Activated naive CD4-positive, alpha-beta T cell treated with anti-CD3 and anti-CD28 coated beads for 36 hours (primary cell): ENCODE data around the gene RNU6-8. TPM values are rescaled to one million over a fixed set of nuclear protein-coding genes. Genes with fewer than 3 reads are reported as not detected.

Source experiments
- CTCF ChIA-PET: fragments of 350-600 bp; sonication (Branson Sonifier 250); formaldehyde crosslinking; loops from one replicate; lab custom pipeline; 2021; ENCODE audit warnings: antibody characterized with exemption; lab: Charles Lee
- DNase-seq: peaks from one replicate; pipeline ENCODE4 v3.0.0-alpha.2; 2020
- H3K27ac Mint-ChIP-seq: one replicate; pipeline ENCODE4 v1.8.0; 2021; ENCODE audit warnings: mild to moderate bottlenecking, mixed read lengths
- H3K27me3 Mint-ChIP-seq: one replicate; pipeline ENCODE4 v1.8.0; 2021; ENCODE audit warnings: low read depth, mixed read lengths
- H3K36me3 Mint-ChIP-seq: one replicate; pipeline ENCODE4 v1.8.0; 2021; ENCODE audit warnings: low read depth, mixed read lengths
- H3K4me1 Mint-ChIP-seq: one replicate; pipeline ENCODE4 v1.8.0; 2021; ENCODE audit warnings: low read depth, mixed read lengths
- H3K4me3 Mint-ChIP-seq: one replicate; pipeline ENCODE4 v1.8.0; 2021; ENCODE audit warnings: mild to moderate bottlenecking, moderate library complexity, mixed read lengths
- H3K9me3 Mint-ChIP-seq: one replicate; pipeline ENCODE4 v1.8.0; 2021; ENCODE audit warnings: mixed read lengths
- intact Hi-C: fragments of 100-400 bp; cut with micrococcal nuclease; formaldehyde crosslinking; loops from one replicate; pipeline ENCODE4 v1.15.1; 2023
- total RNA-seq, 2 experiments: library from RNA; stranded (reverse); gene quantifications; one replicate each; pipeline ENCODE4 v1.2.3, GENCODE V29; 2021

Gene RNU6-8
- total RNA-seq, 2 experiments from 2014 or later, result not detected

DNA sequence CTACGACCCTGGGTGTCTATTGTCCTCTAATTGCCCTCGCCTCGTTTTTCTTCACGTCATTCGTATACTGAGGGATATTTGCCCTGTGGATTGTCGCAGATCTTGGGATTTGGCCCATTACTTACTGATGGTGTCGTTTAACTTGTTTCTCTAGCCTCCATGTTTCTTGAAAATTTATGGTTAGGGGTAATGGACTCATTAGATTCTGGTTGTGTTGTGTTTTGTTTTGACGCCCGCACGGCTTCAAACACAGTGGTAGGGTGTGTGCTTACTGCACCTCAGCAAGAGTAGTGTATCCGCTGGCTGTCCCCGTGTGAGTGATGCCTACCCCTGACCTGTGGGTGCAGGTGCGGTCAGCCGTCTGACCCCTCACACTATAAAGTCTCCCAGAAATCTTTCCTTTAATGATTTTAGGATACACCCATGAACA, 874 bp upstream of the RNU6-8 start:
- Mint-ChIP-seq H3K27me3 (no peaks in the 10 kb centered on the region), H3K36me3 (no peaks in the 10 kb centered on the region), H3K27ac (peak overlapping the region; percentile 92), H3K4me3 (peak overlapping the region; percentile 89), H3K9me3 (no peaks in the 10 kb centered on the region), H3K4me1 (peaks cover 35% of the 10 kb centered on the region)
- peak; percentile 43 for DNase-seq
- intact Hi-C loops, result loop anchor here (1.0 to 10.0 kb wide), 13 partner anchors 11 to 1177 kb away; partner anchors contain the start of genes DTD2, HEATR5A, NPAS3 and NUBPL
- CTCF ChIA-PET, result interaction anchor here (2.0 kb wide), 1 partner anchor 50 kb away, joined by 12 read pairs; no protein-coding TSS in a partner anchor

DNA sequence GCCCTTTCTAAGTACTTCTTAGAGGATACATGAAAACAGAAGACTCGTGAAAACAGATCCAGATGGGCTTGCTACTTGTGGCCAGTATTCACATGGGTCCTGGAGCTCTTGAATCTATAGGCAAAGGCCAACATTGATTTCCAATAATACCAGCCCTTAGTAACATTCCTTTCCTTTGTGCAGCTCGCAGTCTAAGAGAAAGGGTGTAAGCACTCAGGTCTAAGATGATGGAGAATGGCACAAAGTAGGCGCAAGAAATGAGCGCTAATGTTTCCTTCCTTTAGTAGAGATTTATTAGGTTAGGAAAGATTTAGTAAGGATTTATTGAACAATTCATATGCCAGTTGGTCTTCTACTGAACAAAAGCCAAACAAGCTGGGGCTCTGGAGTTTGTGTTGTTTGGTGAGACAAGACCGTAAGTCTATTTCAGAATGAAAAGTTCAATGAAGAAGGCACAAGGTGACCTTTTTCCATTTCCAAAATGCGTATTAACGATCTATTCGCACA, 525 bp downstream of the RNU6-8 start:
- no peaks in the 10 kb centered on the region for H3K36me3 Mint-ChIP-seq
- no peak for DNase-seq
- no peaks in the 10 kb centered on the region for H3K27me3 Mint-ChIP-seq
- no peaks in the 10 kb centered on the region for H3K9me3 Mint-ChIP-seq
- CTCF ChIA-PET, result interaction anchor here (0.6 to 2.0 kb wide), 3 partner anchors 13 to 268 kb away, joined by 3 to 12 read pairs (median 3); no protein-coding TSS in a partner anchor
- intact Hi-C loops, result loop anchor here (1.0 to 10.0 kb wide), 6 partner anchors 100 to 1176 kb away; partner anchors contain the start of genes NPAS3 and STRN3
- peak overlapping the region; percentile 89 for H3K4me3 Mint-ChIP-seq
- peak overlapping the region; percentile 99 for H3K27ac Mint-ChIP-seq
- peaks cover 40% of the 10 kb centered on the region for H3K4me1 Mint-ChIP-seq

DNA sequence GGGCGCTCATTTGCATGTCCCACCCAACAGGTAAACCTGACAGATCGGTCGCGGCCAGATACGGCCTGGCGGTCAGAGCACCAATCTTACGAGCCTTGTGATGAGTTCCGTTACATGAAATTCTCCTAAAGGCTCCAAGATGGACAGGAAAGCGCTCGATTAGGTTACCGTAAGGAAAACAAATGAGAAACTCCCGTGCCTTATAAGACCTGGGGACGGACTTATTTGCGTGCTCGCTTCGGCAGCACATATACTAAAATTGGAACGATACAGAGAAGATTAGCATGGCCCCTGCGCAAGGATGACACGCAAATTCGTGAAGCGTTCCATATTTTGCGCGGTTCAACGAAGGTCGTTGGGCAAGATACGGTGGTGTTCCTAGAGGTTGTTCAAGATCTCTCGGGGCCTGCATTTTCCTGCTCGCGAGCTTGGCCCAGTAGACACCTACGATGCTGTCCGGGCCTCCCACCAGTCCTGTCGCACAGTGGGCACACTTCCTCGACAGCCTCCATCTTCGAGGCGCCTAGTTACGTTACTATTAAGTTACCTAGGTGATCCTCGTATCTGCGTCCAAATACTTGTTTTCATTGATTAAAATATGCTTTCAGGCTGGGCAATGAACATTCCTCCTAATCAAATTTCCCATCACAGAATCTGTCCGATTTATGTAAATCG, 1.1 kb downstream of the RNU6-8 start, which contains the start of gene RNU6-7:
Gene RNU6-7, plus strand, starts transcription at position 230 of the 675 bp plus-strand sequence.
- Mint-ChIP-seq H3K36me3 (no peaks in the 10 kb centered on the region), H3K27ac (peak within 1 kb of the TSS; percentile 99), H3K27me3 (no peaks in the 10 kb centered on the region), H3K4me1 (peaks cover 42% of the 10 kb centered on the region), H3K9me3 (no peaks in the 10 kb centered on the region), H3K4me3 (peak within 1 kb of the TSS; percentile 89)
- intact Hi-C loops, result loop anchor here (1.0 to 10.0 kb wide), 6 partner anchors 100 to 1175 kb away; partner anchors contain the start of genes NPAS3 and STRN3
- CTCF ChIA-PET, result interaction anchor here (0.6 to 2.0 kb wide), 3 partner anchors 13 to 267 kb away, joined by 3 to 12 read pairs (median 3); no protein-coding TSS in a partner anchor
- DNase-seq, result peak; percentile 43

DNA sequence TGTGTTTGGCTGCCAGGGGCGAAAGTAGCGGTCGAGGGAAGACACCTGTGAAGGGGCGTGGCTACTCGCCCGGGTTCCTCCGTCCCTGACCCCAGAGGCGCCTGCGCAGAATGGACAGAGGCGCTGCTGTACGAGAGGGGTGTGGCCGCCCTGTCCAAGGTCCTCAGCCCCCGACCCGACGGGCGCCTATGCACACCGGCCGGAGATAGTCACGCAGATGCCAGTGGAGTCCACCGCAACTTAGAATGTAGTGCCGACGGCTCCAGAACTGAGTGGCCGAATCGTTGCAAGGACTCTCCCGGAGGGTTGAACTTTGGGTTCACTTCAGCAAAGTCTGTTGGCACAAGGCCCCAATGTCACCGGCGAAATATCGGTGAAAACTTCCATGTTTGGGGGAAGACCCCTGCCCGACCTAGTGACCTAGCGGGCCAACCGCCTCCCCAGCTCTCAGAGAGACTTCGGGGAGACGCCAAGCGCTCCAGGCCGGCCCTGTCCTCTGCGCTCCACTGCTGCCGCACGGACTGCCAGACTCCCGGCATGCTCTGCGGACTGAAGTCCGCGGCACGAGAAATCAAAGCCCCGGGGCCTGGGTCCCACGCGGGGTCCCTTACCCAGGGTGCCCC, 1.8 kb downstream of the RNU6-8 start:
- no peaks in the 10 kb centered on the region for H3K36me3 Mint-ChIP-seq
- H3K9me3 Mint-ChIP-seq, result no peaks in the 10 kb centered on the region
- H3K27ac Mint-ChIP-seq, result peak overlapping the region; percentile 99
- peaks cover 36% of the 10 kb centered on the region for H3K4me1 Mint-ChIP-seq
- no peaks in the 10 kb centered on the region for H3K27me3 Mint-ChIP-seq
- intact Hi-C loops, result loop anchor here (5.0 to 10.0 kb wide), 3 partner anchors 181 to 817 kb away; partner anchors contain the start of gene NPAS3
- DNase-seq, result peak; percentile 79
- H3K4me3 Mint-ChIP-seq, result peak overlapping the region; percentile 89
- CTCF ChIA-PET, result no interaction called here

DNA sequence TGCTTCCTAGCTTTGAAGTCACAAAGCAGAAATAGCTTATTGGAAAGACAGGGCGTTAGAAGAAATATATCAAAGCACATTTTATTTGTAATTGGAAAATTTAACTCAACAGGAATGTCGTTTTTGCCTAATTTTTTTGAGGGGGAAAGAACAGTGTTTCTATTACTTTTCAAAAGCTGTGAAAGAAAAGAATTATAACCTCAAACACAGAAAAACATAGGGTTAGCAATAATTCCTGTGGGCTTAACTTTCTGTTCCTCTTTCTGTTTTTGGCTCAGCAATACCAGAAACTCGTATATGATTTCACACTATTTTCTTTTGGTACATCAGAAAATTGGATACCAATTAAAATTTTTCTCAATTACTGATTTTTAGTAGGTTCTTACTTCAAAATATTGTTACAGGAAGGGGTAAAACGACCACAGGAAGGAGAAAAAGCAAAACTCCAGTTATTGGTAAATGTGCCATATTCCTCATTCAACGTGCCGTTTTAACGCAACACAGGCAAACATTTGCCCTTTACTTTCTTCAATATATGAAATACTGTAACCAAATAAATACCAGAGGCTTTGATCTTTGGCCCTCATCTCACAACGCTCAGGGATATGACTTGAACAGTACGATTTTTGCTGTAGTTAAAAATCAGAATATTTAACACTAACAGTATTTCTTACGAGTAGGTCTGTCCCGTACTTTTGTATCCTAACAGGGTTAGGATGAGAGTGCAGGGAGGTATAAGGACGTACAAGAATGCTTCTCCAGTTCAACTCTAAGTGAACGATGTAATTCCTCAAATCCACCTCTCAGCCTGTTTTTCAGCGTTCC, 2.5 kb downstream of the RNU6-8 start:
- CTCF ChIA-PET, result interaction anchor here (1.0 to 4.3 kb wide), 5 partner anchors 53 to 261 kb away, joined by 3 to 17 read pairs (median 4); no protein-coding TSS in a partner anchor
- Mint-ChIP-seq H3K36me3 (no peaks in the 10 kb centered on the region), H3K4me1 (peaks cover 29% of the 10 kb centered on the region), H3K9me3 (no peaks in the 10 kb centered on the region), H3K27ac (peak overlapping the region; percentile 99), H3K27me3 (no peaks in the 10 kb centered on the region), H3K4me3 (peak overlapping the region; percentile 89)
- DNase-seq, result no peak
- intact Hi-C loops, result loop anchor here (5.0 to 10.0 kb wide), 3 partner anchors 182 to 816 kb away; partner anchors contain the start of gene NPAS3

DNA sequence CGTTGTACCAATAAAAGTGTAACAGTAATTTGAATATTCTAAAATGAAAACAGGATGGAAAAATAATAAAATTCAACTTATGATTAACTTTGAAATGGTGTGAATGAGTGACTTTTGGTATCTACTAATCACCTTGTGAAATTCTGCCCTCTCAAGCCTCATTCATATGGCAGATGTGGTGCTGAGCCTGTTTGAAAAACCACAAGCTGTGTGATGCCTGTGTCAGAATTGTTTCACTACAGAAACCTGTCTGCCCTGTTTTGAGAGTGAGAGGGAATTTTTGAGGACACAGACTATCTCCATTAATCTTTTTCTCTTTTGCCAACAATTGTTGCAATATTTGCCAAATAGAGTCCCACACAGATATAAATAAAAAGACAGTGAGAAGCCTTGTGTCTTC, 5.2 kb downstream of the RNU6-8 start:
- no peaks in the 10 kb centered on the region for H3K36me3 Mint-ChIP-seq
- intact Hi-C loops, result no loop called here
- H3K27me3 Mint-ChIP-seq, result no peaks in the 10 kb centered on the region
- CTCF ChIA-PET, result interaction anchor here (1.4 to 4.3 kb wide), 2 partner anchors 26 to 56 kb away, joined by 3 to 17 read pairs; no protein-coding TSS in a partner anchor
- peak; percentile 36 for DNase-seq
- H3K27ac Mint-ChIP-seq, result no peak overlapping the region
- H3K9me3 Mint-ChIP-seq, result no peaks in the 10 kb centered on the region
- peaks cover 27% of the 10 kb centered on the region for H3K4me1 Mint-ChIP-seq
- H3K4me3 Mint-ChIP-seq, result no peak overlapping the region

DNA sequence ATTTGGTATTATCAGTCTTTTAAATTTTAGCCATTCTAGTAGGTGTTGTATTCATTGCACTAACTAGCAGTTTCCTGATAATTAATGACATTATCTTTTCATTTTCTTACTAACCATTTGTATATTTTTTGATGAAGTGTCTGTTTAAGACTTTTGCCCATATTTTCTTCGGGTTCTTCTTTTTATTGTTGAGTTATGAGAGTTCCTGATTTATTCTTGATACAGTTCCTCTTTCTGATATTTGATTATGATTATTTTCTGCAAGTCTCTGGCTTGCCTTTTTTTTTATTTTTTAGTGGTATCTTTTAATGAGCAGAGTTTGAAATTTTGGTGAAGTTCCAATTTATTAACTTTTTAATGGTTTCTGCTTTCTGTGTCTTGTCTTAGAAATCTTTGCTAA, 7.4 kb downstream of the RNU6-8 start:
- H3K4me1 Mint-ChIP-seq, result peaks cover 20% of the 10 kb centered on the region
- DNase-seq, result no peak
- intact Hi-C loops, result no loop called here
- H3K27me3 Mint-ChIP-seq, result no peaks in the 10 kb centered on the region
- no peak overlapping the region for H3K27ac Mint-ChIP-seq
- CTCF ChIA-PET, result no interaction called here
- H3K9me3 Mint-ChIP-seq, result no peaks in the 10 kb centered on the region
- H3K4me3 Mint-ChIP-seq, result no peak overlapping the region
- H3K36me3 Mint-ChIP-seq, result no peaks in the 10 kb centered on the region

DNA sequence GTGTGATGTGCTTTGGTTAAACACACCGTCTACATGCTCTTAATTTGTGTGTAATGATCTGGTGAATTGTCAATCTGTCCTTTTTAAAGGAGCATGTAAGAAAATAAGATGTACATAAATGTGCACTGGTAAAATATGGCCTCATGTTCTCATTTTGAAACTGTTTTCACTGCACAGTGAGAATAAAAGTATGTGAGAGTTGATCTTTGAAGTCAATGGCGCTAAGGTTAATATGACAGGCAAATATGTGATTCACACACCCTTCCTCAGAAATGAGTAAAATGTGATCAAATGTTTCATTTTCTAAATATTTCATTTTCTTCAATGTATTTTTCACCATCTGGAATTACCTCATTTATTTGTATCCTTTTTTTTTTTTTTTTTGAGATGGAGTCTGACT, 9.5 kb downstream of the RNU6-8 start:
- Mint-ChIP-seq H3K4me1 (peaks cover 16% of the 10 kb centered on the region), H3K4me3 (no peak overlapping the region), H3K27me3 (no peaks in the 10 kb centered on the region), H3K36me3 (no peaks in the 10 kb centered on the region), H3K27ac (peak overlapping the region; percentile 32), H3K9me3 (no peaks in the 10 kb centered on the region)
- intact Hi-C loops, result loop anchor here (1.0 to 2.0 kb wide), 3 partner anchors 10 to 255 kb away; partner anchors contain the start of gene RNU6-8
- no peak for DNase-seq
- CTCF ChIA-PET, result interaction anchor here (0.6 kb wide), 2 partner anchors 15 to 113 kb away, joined by 3 read pairs; no protein-coding TSS in a partner anchor

DNA sequence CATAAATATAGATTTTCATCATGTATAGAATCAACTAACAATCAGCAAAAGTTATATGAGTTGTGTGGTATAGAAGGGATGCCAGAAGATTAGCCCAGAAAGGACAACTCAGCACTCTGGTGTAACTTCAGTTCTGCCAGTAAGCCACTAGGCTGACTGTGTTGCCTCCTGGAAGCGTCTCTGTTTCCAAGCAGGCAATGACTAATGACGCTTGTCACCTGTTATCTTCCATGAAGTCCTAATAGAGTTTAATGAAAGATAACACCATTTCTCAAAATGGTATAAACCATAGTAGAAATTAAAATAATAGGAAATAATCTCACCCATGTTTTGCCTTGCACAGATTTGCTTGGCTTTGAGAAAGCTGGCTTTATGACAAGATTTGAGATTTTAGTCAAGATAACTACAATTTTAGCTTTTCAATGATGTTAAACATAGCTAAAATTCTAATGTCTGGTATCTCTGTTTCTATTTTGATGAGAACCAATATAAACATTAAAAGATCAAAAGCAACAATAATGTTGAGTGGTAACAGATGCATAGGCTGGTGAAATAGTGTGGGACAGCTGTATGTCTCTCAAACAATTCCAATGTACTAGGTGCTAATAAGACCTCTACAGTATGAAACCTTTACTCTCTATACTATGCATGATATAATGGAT, 10.2 kb downstream of the RNU6-8 start:
- Mint-ChIP-seq H3K27me3 (no peaks in the 10 kb centered on the region), H3K4me1 (peaks cover 14% of the 10 kb centered on the region), H3K27ac (no peak overlapping the region), H3K9me3 (no peaks in the 10 kb centered on the region), H3K36me3 (no peaks in the 10 kb centered on the region), H3K4me3 (no peak overlapping the region)
- peak; percentile 23 for DNase-seq
- intact Hi-C loops, result loop anchor here (1.0 to 2.0 kb wide), 3 partner anchors 10 to 254 kb away; partner anchors contain the start of gene RNU6-8
- CTCF ChIA-PET, result interaction anchor here (0.6 kb wide), 1 partner anchor 112 kb away, joined by 3 read pairs; no protein-coding TSS in a partner anchor

DNA sequence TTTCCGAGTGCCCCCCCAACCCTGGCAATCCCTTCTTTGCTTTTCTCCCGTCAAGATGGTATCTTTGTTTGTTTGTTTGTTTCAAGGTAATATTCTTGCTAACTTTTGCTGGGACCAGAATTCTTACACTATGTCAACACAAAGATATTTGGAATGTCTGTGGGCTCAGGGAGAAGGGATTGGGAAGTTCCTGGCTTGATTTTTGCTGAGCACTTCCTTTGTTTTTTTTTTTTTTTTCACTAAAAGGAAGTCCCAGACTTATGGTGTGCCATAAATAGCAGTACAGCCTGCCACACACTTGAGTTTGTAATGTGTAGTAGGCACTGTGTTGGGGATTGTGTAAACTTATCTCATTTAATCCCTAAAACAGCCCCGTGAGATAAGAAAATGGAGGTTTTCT, 12.4 kb downstream of the RNU6-8 start:
- CTCF ChIA-PET, result interaction anchor here (1.1 kb wide), 1 partner anchor 61 kb away, joined by 3 read pairs; no protein-coding TSS in a partner anchor
- no peaks in the 10 kb centered on the region for H3K9me3 Mint-ChIP-seq
- intact Hi-C loops, result no loop called here
- H3K27me3 Mint-ChIP-seq, result no peaks in the 10 kb centered on the region
- H3K4me1 Mint-ChIP-seq, result peaks cover 15% of the 10 kb centered on the region
- DNase-seq, result no peak
- H3K36me3 Mint-ChIP-seq, result no peaks in the 10 kb centered on the region
- no peak overlapping the region for H3K4me3 Mint-ChIP-seq
- H3K27ac Mint-ChIP-seq, result no peak overlapping the region

DNA sequence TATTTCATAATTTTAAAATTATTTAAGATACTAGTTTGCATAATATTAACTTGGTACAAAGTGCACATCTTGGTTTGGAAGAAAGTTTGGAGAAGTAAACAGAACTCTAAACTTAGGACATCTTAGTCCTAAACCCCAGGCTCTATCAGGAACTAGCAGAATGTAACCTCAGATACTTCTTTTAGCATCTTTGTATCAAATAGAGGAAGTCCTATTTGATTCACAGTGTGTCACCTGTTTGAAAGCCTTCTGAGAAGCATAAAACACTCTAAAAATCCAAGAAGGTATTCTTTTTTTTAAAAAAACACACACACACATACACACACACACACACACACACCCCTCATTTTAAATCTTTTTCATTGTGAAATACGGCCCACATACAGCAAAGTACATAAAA, 13.3 kb downstream of the RNU6-8 start:
- H3K4me3 Mint-ChIP-seq, result no peak overlapping the region
- intact Hi-C loops, result no loop called here
- no peaks in the 10 kb centered on the region for H3K27me3 Mint-ChIP-seq
- H3K9me3 Mint-ChIP-seq, result peaks cover 4% of the 10 kb centered on the region
- CTCF ChIA-PET, result interaction anchor here (0.6 to 1.1 kb wide), 2 partner anchors 62 to 104 kb away, joined by 3 read pairs; no protein-coding TSS in a partner anchor
- no peak overlapping the region for H3K27ac Mint-ChIP-seq
- H3K4me1 Mint-ChIP-seq, result peaks cover 15% of the 10 kb centered on the region
- peaks cover 3% of the 10 kb centered on the region for H3K36me3 Mint-ChIP-seq
- DNase-seq, result no peak
